ENCODE results near the gene DIABLO. TPM values are rescaled to one million over a fixed set of nuclear protein-coding genes. Genes with fewer than 3 reads are reported as not detected.
"Not testable (repeated sequence)": the region's sequence is repeated elsewhere in the genome, so short reads cannot be mapped to it uniquely, and the experiment has no call there.

The DIABLO gene
- 10 to 100 TPM; 51.3 to 64.1 (median 56.1) TPM for total RNA-seq

DNA sequence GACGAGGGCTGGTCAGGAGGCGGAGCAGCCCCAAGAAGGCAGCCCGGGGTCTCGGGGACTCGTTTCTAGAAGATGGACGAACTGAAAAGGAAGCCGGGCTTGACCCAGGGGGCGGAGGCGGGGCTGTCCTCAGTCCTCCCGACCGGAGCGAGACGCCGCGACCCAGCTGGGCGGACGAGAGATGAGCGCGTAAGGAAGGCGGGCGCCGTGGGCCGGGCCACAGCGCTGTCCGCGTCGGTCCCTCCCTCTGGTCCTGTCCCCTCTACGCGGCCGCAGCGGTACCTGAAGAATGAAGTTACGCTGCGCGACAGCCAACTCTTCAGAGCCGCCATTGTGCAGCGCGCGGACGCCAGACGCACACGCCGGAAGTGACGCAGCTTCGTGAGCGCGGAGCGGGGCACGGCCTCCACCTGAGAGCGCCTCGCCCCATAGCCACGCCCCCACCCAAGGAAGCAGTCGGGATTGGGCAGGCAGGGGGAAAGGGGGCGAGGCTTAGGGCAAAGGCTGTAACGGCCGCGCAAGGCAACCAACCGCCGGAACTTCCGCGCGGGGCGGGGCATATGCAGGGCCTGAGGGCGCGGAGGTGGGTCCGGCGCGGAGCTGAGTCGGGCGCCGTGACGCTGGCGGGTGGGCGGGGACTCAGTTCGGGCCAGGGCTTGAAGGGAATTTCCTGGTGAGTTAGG is at the start of gene DIABLO:
Gene DIABLO, minus strand, starts transcription at position 370 of the 683 bp plus-strand sequence. Its CDS starts 38 bp downstream, at position 332.
- DNase-seq = peak; percentile 100
- H3K4me3 ChIP-seq = peak within 1 kb of the TSS; percentile 81 to 96 (median 92)
- no peaks in the 10 kb centered on the region for H3K27me3 ChIP-seq
- TF ChIP-seq CTCF (IDR thresholded peaks at IDR 0.05) = peak in 1 of 6 experiments; percentile 12
- TF ChIP-seq POLR2A (IDR thresholded peaks at IDR 0.05) = peak; percentile 98
- peak within 1 kb of the TSS; percentile 96 to 98 (median 97) for H3K27ac ChIP-seq
- peaks cover 0 to 45% (median 0%) of the 10 kb centered on the region in 3 donors for H3K36me3 ChIP-seq
- peaks cover 0 to 18% (median 13%) of the 10 kb centered on the region in 4 donors for H3K4me1 ChIP-seq
- H3K9me3 ChIP-seq = no peaks in the 10 kb centered on the region

DNA sequence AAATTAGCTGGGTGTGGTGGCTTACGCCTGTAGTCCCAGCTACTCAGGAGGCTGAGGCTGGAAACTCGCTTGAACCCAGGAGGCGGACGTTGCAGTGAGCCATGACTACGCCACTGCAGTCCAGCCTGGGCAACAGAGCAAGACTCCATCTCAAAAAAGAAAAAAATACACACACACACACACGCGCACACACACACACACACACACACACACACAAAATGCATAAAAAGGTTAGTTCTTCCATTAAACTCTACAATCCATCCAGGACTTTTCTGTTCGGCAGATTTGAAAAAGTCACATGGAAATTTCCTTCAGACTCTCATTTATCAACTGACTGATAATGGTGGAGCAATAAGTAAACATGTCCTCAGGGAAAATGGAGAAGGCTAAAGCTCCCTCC is 49.6 kb upstream of the DIABLO start:
- no peak for DNase-seq
- Histone ChIP-seq H3K4me3 (no peak overlapping the region), H3K4me1 (no peaks in the 10 kb centered on the region), H3K36me3 (peaks cover 0 to 67% (median 0%) of the 10 kb centered on the region in 3 donors), H3K9me3 (no peaks in the 10 kb centered on the region), H3K27me3 (no peaks in the 10 kb centered on the region), H3K27ac (no peak overlapping the region)
- TF ChIP-seq POLR2A (IDR thresholded peaks at IDR 0.05) (no peak), CTCF (IDR thresholded peaks at IDR 0.05) (no peak)

GRCh38 chr12:122266230-122266901 is 40.5 kb upstream of the DIABLO start, which contains the start of gene VPS33A:
Gene VPS33A, minus strand, starts transcription at chr12:122266494. Its CDS starts 86 bp downstream, at chr12:122266408.
- peak; percentile 93 to 98 (median 98) for DNase-seq
- Histone ChIP-seq H3K9me3 (no peaks in the 10 kb centered on the region), H3K36me3 (peaks cover 0 to 30% (median 0%) of the 10 kb centered on the region in 3 donors), H3K27ac (peak within 1 kb of the TSS; percentile 88 to 95 (median 91)), H3K4me3 (peak within 1 kb of the TSS; percentile 81 to 96 (median 84)), H3K4me1 (peaks cover 0 to 11% (median 2%) of the 10 kb centered on the region in 4 donors), H3K27me3 (no peaks in the 10 kb centered on the region)
- TF ChIP-seq POLR2A (IDR thresholded peaks at IDR 0.05) = peak; percentile 55 to 64
- no peak for TF ChIP-seq CTCF (IDR thresholded peaks at IDR 0.05)

- peak in 2 of 3 donors; percentile 68 to 77 for DNase-seq
- no peaks in the 10 kb centered on the region for H3K9me3 ChIP-seq
- TF ChIP-seq POLR2A (IDR thresholded peaks at IDR 0.05) (no peak), CTCF (IDR thresholded peaks at IDR 0.05) (no peak)
- H3K36me3 ChIP-seq = peaks cover 0 to 34% (median 0%) of the 10 kb centered on the region in 3 donors
- H3K27ac ChIP-seq = peak overlapping the region; percentile 88 to 95 (median 91)
- peak overlapping the region; percentile 81 to 96 (median 84) for H3K4me3 ChIP-seq
- H3K27me3 ChIP-seq = no peaks in the 10 kb centered on the region
- H3K4me1 ChIP-seq = peaks cover 0 to 11% (median 2%) of the 10 kb centered on the region in 4 donors
These were observed 40.0 kb upstream of the DIABLO start for GRCh38 chr12:122265886-122266229.

DNA sequence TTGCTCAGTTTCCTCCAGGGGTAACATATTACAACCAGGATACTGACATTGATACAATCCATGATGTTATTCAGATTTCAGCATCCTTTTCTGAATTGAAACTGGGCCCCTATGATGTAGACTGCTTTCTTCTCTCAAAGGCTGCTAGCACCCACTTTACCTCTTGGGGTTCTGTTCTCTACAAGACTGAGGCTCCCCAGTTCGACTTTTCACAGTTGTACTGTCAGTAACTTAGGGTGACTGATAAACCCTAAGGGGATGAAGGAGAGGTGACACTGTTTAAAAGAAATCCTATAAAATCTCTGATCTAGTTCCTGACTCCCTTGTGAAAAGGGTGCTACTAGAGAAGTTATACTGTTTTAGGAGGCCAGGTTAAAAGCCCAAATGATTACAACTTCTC is 39.6 kb upstream of the DIABLO start:
- no peaks in the 10 kb centered on the region for H3K27me3 ChIP-seq
- TF ChIP-seq CTCF (IDR thresholded peaks at IDR 0.05) (no peak), POLR2A (IDR thresholded peaks at IDR 0.05) (no peak)
- DNase-seq = no peak
- H3K4me3 ChIP-seq = peak overlapping the region; percentile 81 to 96 (median 84)
- no peaks in the 10 kb centered on the region for H3K9me3 ChIP-seq
- H3K4me1 ChIP-seq = peaks cover 0 to 11% (median 2%) of the 10 kb centered on the region in 4 donors
- peak overlapping the region; percentile 88 to 95 (median 91) for H3K27ac ChIP-seq
- H3K36me3 ChIP-seq = peaks cover 0 to 38% (median 0%) of the 10 kb centered on the region in 3 donors

GRCh38 chr12:122260735-122261134 is 34.9 kb upstream of the DIABLO start:
- DNase-seq, H3K27me3 ChIP-seq, H3K4me3 ChIP-seq, H3K9me3 ChIP-seq, H3K27ac ChIP-seq: not testable (repeated sequence)
- Histone ChIP-seq H3K4me1 (peaks cover 0 to 11% (median 0%) of the 10 kb centered on the region in 4 donors), H3K36me3 (peaks cover 0 to 83% (median 0%) of the 10 kb centered on the region in 3 donors)

DNA sequence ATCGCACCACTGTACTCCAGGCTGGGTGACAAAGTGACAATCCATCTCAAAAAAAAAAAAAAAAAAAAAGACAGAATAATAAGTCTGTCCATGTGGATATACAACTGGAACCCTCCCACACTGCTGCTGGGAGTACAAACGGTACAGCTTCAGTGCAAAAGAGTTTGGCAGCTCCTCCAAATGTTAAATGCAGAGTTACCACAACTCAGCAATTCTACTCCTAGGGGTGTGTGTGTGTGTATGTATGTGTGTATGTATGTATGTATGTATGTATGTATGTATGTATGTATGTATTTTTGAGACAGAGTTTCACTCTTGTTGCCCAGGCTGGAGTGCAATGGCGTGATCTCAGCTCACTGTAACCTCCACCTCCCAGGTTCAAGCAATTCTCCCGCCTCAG is 33.1 kb upstream of the DIABLO start:
- not testable (repeated sequence) for H3K27ac ChIP-seq, DNase-seq, H3K9me3 ChIP-seq, H3K27me3 ChIP-seq, H3K4me1 ChIP-seq, H3K4me3 ChIP-seq
- H3K36me3 ChIP-seq = peaks cover 0 to 79% (median 0%) of the 10 kb centered on the region in 3 donors

- H3K36me3 ChIP-seq = peaks cover 0 to 78% (median 0%) of the 10 kb centered on the region in 3 donors
- not testable (repeated sequence) for H3K4me1 ChIP-seq, H3K4me3 ChIP-seq, DNase-seq, H3K9me3 ChIP-seq, H3K27ac ChIP-seq, H3K27me3 ChIP-seq
These were observed 32.6 kb upstream of the DIABLO start for GRCh38 chr12:122258462-122258861.

Data from Peyer's patch (tissue), 4 donors.